IPS-15b (cell line): ENCODE data around the gene GUCY1A1.

Experiments used
- H3K27me3 ChIP-seq: one replicate; pipeline ENCODE4 v1.6.1; 2013; ENCODE audit warnings: low read length; ENCODE audit not compliant: control insufficient read depth, insufficient read depth
- H3K36me3 ChIP-seq: one replicate; pipeline ENCODE4 v1.6.1; 2013; ENCODE audit warnings: low read length; ENCODE audit not compliant: control insufficient read depth, insufficient read depth
- H3K4me1 ChIP-seq: one replicate; pipeline ENCODE4 v1.6.1; 2013; ENCODE audit warnings: mild to moderate bottlenecking, low read length; ENCODE audit not compliant: control insufficient read depth, insufficient read depth
- H3K4me3 ChIP-seq: one replicate; pipeline ENCODE4 v1.5.1; 2013; ENCODE audit warnings: low read depth, low read length
- H3K9ac ChIP-seq: one replicate; pipeline ENCODE4 v1.6.1; 2013; ENCODE audit warnings: low read depth, mild to moderate bottlenecking, low read length
- H3K9me3 ChIP-seq: one replicate; pipeline ENCODE4 v1.6.1; 2013; ENCODE audit warnings: mild to moderate bottlenecking, low read length; ENCODE audit not compliant: control insufficient read depth, insufficient read depth

The GUCY1A1 gene

DNA sequence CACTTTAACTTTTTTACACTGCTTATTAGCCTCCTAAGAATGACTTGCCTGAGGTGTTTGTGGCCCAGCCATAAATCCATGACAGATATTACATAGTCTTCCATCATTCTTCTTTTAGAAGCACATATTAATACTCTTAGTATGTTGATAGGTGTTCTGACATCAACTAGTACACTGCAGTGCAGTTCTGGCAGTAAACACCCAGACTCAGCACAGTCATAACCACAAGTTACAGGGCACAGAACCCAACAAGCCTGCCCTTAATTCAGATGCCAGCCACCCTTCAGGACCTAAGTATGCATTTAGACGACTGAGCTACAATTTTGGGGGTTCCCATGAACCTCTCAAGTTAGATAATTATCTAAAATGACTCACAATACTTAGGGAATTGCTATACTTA is 55.7 kb downstream of the GUCY1A1 start:
- Histone ChIP-seq H3K9me3 (no peaks in the 10 kb centered on the region), H3K4me3 (no peak overlapping the region), H3K36me3 (no peaks in the 10 kb centered on the region)

DNA sequence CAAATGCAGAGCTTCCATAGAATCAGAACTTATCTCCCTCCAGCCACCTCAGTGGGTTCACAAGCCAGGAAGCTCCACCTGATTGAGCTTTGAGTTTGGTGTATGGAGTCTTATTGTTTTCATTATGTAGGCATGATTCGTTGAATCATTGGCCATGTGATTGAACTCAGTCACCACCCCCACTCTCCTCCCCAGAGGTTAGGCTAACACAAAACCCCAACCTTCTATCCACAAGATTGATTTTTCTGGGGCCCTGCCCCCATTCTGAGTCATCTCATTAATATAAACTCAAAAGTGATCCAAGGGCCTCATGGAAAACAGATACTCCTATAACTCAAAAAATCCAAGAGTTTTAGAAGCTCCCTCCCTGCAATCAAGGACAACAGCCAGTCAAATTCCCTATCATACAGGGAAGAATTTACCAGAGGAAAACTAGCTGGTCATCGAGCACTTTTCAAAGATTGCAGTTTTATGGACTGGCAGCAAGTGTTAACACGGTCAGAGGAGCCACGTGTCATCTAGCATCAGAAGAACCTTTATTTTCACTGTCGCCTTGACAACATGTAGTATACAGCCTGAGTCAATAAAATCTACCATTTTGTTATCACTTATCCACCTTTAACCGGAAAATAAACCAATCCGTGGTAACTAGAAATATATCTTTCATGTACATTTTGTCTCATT is 56.3 kb downstream of the GUCY1A1 start:
- Histone ChIP-seq H3K27me3 (no peaks in the 10 kb centered on the region), H3K36me3 (no peaks in the 10 kb centered on the region), H3K4me1 (no peaks in the 10 kb centered on the region), H3K9me3 (no peaks in the 10 kb centered on the region), H3K9ac (no peak overlapping the region), H3K4me3 (no peak overlapping the region)

More for the DNA sequence above, 55.7 kb downstream of the GUCY1A1 start:
- Histone ChIP-seq H3K27me3 (no peaks in the 10 kb centered on the region), H3K9ac (no peak overlapping the region), H3K4me1 (no peaks in the 10 kb centered on the region)

DNA sequence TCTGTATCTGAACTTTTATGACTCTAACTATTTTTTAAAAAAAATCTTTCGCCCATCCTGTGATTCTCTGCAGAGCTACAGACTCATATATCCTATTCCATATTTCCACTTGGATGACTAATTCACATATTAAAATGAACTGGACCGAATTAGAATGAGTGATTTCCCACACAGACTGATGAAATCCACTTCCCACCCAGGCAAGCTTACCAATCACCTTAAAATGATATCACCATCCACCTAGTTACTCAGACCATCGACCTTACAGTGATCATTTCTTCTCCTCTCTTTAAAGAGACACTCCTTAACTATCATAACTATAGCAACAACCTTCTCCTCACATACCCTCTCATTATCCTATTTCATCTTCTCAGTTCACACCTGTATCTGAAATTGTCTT is 58.1 kb downstream of the GUCY1A1 start:
- H3K36me3 ChIP-seq: no peaks in the 10 kb centered on the region
- H3K27me3 ChIP-seq: no peaks in the 10 kb centered on the region
- no peak overlapping the region for H3K9ac ChIP-seq
- H3K4me3 ChIP-seq: no peak overlapping the region
- H3K9me3 ChIP-seq: no peaks in the 10 kb centered on the region
- H3K4me1 ChIP-seq: no peaks in the 10 kb centered on the region

DNA sequence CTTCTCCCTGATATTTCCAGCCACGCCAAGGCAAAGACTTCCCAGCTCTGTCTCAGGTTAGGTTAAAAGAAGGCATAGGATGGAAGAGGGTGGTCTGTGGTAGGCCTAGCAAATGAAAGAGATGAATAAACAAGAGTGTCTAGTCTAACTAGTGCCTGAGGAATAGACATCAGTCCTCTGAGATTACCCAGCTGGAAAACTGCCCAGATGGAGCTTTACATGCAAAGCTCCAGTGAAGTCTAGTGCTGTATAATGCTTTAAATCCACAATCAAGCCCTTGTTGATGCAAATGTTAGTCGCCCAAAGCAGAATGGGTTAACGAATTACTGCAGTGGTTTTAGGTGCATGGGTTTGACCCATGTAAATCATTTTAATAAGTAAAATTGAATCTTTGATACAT is 67.4 kb downstream of the GUCY1A1 start:
- Histone ChIP-seq H3K4me1 (no peaks in the 10 kb centered on the region), H3K36me3 (no peaks in the 10 kb centered on the region), H3K9me3 (no peaks in the 10 kb centered on the region), H3K9ac (no peak overlapping the region), H3K27me3 (no peaks in the 10 kb centered on the region), H3K4me3 (no peak overlapping the region)

DNA sequence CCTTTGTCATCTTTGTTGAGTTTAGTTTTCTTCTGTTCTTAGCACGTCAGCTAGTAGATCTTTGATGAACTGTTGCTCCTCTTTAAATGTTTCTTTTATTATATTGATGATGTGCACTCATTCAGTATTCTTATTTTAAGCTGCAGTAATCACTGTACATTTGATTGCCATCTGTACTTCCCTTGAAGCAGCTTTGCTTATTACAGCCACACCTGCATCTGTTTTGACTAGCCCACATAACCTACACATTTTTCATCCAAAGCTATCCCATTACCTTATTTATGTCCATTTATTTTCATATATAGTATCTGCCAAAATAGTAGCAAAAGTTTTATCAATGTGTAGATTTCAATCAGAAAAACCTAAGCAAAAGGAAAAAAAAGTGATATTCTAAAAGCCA is 68.3 kb downstream of the GUCY1A1 start:
- no peaks in the 10 kb centered on the region for H3K9me3 ChIP-seq
- H3K4me3 ChIP-seq: no peak overlapping the region
- H3K4me1 ChIP-seq: no peaks in the 10 kb centered on the region
- H3K27me3 ChIP-seq: no peaks in the 10 kb centered on the region
- H3K9ac ChIP-seq: no peak overlapping the region
- no peaks in the 10 kb centered on the region for H3K36me3 ChIP-seq

DNA sequence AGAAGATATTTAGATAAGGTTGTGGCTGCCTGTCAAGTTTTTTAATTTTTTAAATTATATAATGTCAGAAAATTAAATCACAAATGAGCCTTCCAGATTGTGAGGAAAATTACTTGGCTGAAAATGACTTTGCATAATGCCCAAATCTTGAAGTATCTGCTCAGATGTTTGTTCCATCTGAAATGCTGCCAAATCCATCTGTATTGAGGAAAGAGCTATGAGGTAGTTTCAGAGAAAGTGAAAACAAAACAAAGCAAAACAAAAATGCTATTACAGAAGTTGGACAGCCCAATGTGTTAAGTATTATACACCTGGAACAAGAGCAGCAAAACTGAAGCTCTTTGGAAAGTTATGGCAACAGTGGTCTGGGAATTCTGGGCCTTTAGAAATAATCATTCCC is 68.8 kb downstream of the GUCY1A1 start:
- Histone ChIP-seq H3K27me3 (no peaks in the 10 kb centered on the region), H3K9me3 (no peaks in the 10 kb centered on the region), H3K36me3 (no peaks in the 10 kb centered on the region), H3K9ac (no peak overlapping the region), H3K4me1 (no peaks in the 10 kb centered on the region), H3K4me3 (no peak overlapping the region)

DNA sequence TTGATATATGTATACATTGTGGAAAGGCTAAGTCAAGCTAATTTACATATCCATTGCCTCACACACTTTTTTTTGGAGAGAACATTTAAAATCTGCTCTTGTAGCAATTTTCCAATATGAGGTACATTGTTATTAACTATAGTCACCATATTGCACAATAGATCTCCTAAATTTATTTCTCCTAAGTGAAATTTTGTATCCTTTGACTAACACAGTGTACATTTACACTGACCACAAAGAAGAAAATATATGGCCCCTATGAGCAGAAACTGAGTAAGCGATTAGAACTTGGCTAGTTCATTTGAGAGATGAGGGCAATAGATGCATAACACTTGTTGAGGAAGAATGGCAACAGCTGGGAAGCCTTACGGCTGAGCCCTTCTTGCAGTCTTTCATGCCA is 71.9 kb downstream of the GUCY1A1 start:
- H3K4me1 ChIP-seq: no peaks in the 10 kb centered on the region
- no peaks in the 10 kb centered on the region for H3K27me3 ChIP-seq
- H3K36me3 ChIP-seq: no peaks in the 10 kb centered on the region
- no peaks in the 10 kb centered on the region for H3K9me3 ChIP-seq
- H3K9ac ChIP-seq: no peak overlapping the region
- no peak overlapping the region for H3K4me3 ChIP-seq

DNA sequence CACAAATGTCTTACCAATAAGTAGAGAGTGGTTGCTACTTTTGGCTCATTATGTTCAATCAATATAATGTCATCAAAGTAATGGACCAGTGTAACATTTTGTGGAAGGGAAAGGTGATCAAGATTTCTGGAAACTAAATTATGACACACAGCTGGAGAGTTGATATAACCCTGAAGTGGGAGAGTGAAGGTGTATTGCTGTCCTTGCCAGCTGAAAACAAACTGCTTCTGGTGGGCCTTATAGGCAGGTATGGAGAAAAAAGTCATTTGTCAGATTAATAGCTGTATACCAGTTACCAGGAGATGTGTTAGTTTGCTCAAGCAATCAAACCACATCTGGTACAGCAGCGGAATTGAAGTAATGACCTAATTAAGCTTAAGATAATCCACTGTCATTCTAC is 74.9 kb downstream of the GUCY1A1 start:
- Histone ChIP-seq H3K4me3 (no peak overlapping the region), H3K9ac (no peak overlapping the region), H3K36me3 (no peaks in the 10 kb centered on the region), H3K4me1 (no peaks in the 10 kb centered on the region), H3K27me3 (no peaks in the 10 kb centered on the region), H3K9me3 (no peaks in the 10 kb centered on the region)

DNA sequence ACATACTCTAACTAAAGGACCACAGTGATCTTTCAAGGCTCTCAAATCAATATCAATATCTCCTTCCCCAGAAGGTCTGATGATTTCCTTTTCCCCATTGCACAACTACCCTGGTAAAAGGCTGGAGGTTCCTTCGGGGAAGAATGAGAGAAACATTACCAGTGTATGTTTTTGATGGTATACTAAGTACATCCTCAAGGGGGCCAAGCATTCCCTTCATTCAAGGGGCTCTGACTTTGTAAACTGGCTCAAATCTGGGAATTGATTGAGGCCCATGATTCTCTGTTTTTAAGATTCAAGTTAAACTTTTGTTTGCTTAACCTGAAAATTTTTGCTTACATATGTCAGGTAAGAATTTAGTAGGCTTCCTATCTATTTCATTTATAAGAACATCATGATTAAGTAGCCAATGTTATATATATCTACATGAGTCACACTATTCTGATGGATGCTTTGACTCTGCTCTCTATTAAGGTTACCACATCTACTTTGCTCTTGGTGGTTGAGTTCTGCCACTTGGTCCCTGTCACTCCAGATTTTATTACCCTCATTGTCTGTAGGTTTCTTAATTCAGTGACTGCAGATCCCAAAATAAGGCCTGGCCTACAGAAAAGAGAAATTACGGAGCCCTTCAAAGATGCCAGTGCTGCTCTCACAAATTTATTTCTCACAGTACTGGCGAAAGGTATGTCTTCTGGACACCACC is 75.8 kb downstream of the GUCY1A1 start:
- no peaks in the 10 kb centered on the region for H3K36me3 ChIP-seq
- H3K9ac ChIP-seq: no peak overlapping the region
- no peaks in the 10 kb centered on the region for H3K4me1 ChIP-seq
- no peaks in the 10 kb centered on the region for H3K27me3 ChIP-seq
- H3K9me3 ChIP-seq: no peaks in the 10 kb centered on the region
- H3K4me3 ChIP-seq: no peak overlapping the region

DNA sequence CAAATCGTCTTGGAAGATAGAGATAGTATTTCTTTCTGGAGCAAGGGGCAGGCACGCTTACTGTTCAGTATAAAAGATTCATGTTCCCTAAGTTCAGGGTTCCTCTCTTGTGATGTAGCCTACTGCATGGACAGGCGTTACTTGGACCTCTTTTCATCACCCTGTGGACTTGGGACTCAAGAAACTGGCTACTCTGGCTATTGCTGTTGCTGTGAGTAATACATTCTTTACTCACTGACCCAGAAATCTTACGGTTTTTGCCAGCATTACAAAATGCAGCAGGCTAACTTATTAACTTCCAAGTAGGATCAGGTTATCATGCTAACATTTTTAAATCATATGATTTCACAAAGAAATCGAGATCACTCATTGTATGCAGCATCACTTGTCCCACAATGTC is 79.3 kb downstream of the GUCY1A1 start:
- Histone ChIP-seq H3K4me1 (peaks cover 2% of the 10 kb centered on the region), H3K9ac (no peak overlapping the region), H3K36me3 (no peaks in the 10 kb centered on the region), H3K4me3 (no peak overlapping the region), H3K9me3 (no peaks in the 10 kb centered on the region), H3K27me3 (no peaks in the 10 kb centered on the region)

DNA sequence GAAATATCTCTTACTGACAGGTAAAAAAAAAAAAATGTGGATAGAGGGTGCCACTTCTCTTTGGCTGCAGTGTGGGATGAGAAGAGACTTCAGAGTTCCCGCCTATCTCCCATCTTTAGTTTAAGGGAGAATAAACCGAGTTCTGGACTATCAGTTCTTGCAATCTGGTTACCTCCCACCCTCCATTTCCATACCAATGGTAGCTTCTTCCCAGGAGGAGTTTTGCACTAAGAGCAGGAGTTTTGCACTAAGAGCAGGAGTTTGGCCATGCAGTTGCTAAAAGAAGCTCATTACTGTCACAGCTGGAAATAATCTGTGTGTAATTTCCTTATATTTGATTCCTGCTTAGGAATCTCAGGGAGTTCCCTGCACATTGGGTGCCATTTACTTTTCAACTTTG is 81.4 kb downstream of the GUCY1A1 start:
- Histone ChIP-seq H3K9me3 (no peaks in the 10 kb centered on the region), H3K9ac (no peak overlapping the region), H3K4me3 (no peak overlapping the region), H3K4me1 (peaks cover 2% of the 10 kb centered on the region), H3K36me3 (no peaks in the 10 kb centered on the region), H3K27me3 (no peaks in the 10 kb centered on the region)

DNA sequence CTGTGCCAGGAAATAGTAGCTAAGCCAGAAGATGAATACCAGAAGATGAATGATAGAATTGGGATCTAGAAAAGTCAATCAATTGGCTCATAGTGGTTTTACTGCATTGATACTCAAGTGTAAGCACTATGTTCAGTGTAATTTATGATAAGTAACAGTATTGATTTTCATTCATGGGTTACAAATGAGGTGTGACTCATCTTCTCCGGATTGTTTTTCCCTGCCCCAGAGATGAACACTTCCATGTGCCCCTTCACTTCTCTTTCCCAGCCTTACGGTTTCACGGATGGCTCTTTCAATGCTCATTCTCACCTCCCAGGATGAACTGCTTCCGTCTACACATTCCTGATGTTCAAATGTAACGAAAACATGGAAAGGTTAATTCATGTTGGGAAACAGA is 82.4 kb downstream of the GUCY1A1 start:
- Histone ChIP-seq H3K36me3 (no peaks in the 10 kb centered on the region), H3K9ac (no peak overlapping the region), H3K27me3 (no peaks in the 10 kb centered on the region), H3K9me3 (no peaks in the 10 kb centered on the region), H3K4me3 (no peak overlapping the region), H3K4me1 (peaks cover 2% of the 10 kb centered on the region)
